Measurements from ENCODE around the gene CSTF1.
"Not testable (repeated sequence)": the region's sequence is repeated elsewhere in the genome, so short reads cannot be mapped to it uniquely, and the experiment has no call there.

Gene CSTF1

GRCh38 chr20:56388882-56389281 lies 3.6 kb upstream of the CSTF1 start:
- no peak for ATAC-seq
- no peak for TF ChIP-seq CSDC2 (CRISPR knock-in tag; IDR thresholded peaks at IDR 0.05)
- no peak for TF ChIP-seq ZC3H10 (CRISPR knock-in tag; IDR thresholded peaks at IDR 0.05)
- TF ChIP-seq ESRRG (CRISPR knock-in tag; IDR thresholded peaks at IDR 0.05), result no peak
- TF ChIP-seq TOX (CRISPR knock-in tag; IDR thresholded peaks at IDR 0.05; ENCODE audit: borderline replicate concordance), result no peak
- TF ChIP-seq TCF4 (CRISPR knock-in tag; IDR thresholded peaks at IDR 0.05; ENCODE audit: borderline replicate concordance), result no peak
- no peak for TF ChIP-seq OSR1 (CRISPR knock-in tag; IDR thresholded peaks at IDR 0.05)
- TF ChIP-seq POU6F1 (CRISPR knock-in tag; IDR thresholded peaks at IDR 0.05; ENCODE audit: borderline replicate concordance, low read depth), result no peak

GRCh38 chr20:56389807-56390206 lies 2.6 kb upstream of the CSTF1 start:
- TF ChIP-seq ESRRG (CRISPR knock-in tag; IDR thresholded peaks at IDR 0.05), result no peak
- no peak for TF ChIP-seq CSDC2 (CRISPR knock-in tag; IDR thresholded peaks at IDR 0.05)
- no peak for TF ChIP-seq OSR1 (CRISPR knock-in tag; IDR thresholded peaks at IDR 0.05)
- no peak for TF ChIP-seq ZNF565 (CRISPR knock-in tag; conservative IDR thresholded peaks at IDR 0.05; ENCODE audit: low read depth)
- no peak for TF ChIP-seq RARB (CRISPR knock-in tag; IDR thresholded peaks at IDR 0.05)
- no peak for TF ChIP-seq ZC3H10 (CRISPR knock-in tag; IDR thresholded peaks at IDR 0.05)
- TF ChIP-seq CREB5 (CRISPR knock-in tag; IDR thresholded peaks at IDR 0.05; ENCODE audit: low read depth), result no peak
- no peak for TF ChIP-seq ZNF70 (CRISPR knock-in tag; IDR thresholded peaks at IDR 0.05)
- no peak for TF ChIP-seq TOX (CRISPR knock-in tag; IDR thresholded peaks at IDR 0.05; ENCODE audit: borderline replicate concordance)
- no peak for TF ChIP-seq GLIS3 (CRISPR knock-in tag; IDR thresholded peaks at IDR 0.05)
- TF ChIP-seq SNAI2 (CRISPR knock-in tag; IDR thresholded peaks at IDR 0.05), result no peak
- no peak for TF ChIP-seq PATZ1 (CRISPR knock-in tag; IDR thresholded peaks at IDR 0.05; ENCODE audit: borderline replicate concordance)
- no peak for TF ChIP-seq ZFP3 (CRISPR knock-in tag; IDR thresholded peaks at IDR 0.05)
- ATAC-seq, result no peak

GRCh38 chr20:56390396-56390795 lies 2.0 kb upstream of the CSTF1 start:
- not testable (repeated sequence) for ATAC-seq

GRCh38 chr20:56391037-56391436 lies 1.4 kb upstream of the CSTF1 start:
- ATAC-seq, result no peak
- TF ChIP-seq TOX (CRISPR knock-in tag; IDR thresholded peaks at IDR 0.05; ENCODE audit: borderline replicate concordance), result no peak
- TF ChIP-seq RARB (CRISPR knock-in tag; IDR thresholded peaks at IDR 0.05), result no peak
- no peak for TF ChIP-seq CSRNP3 (CRISPR knock-in tag; IDR thresholded peaks at IDR 0.05)
- no peak for TF ChIP-seq ZFP3 (CRISPR knock-in tag; IDR thresholded peaks at IDR 0.05)
- no peak for TF ChIP-seq ZNF70 (CRISPR knock-in tag; IDR thresholded peaks at IDR 0.05)
- TF ChIP-seq GLIS3 (CRISPR knock-in tag; IDR thresholded peaks at IDR 0.05), result no peak
- no peak for TF ChIP-seq PPARA (CRISPR knock-in tag; IDR thresholded peaks at IDR 0.05; ENCODE audit: borderline replicate concordance)

GRCh38 chr20:56391596-56392131 lies 781 bp upstream of the CSTF1 start:
- peak; percentile 60 for ATAC-seq
- TF ChIP-seq ZFP3 (CRISPR knock-in tag; IDR thresholded peaks at IDR 0.05) (no peak), ZNF8 (CRISPR knock-in tag; IDR thresholded peaks at IDR 0.05) (no peak), CSDC2 (CRISPR knock-in tag; IDR thresholded peaks at IDR 0.05) (no peak), OSR1 (CRISPR knock-in tag; IDR thresholded peaks at IDR 0.05) (no peak), TCF4 (CRISPR knock-in tag; IDR thresholded peaks at IDR 0.05; ENCODE audit: borderline replicate concordance) (no peak)
